Hepatic stellate cell (primary cell): Measurements from ENCODE around the gene LCA5.
"Not testable (repeated sequence)": the region's sequence is repeated elsewhere in the genome, so short reads cannot be mapped to it uniquely, and the experiment has no call there.

Experiments
- DNase-seq: peaks from one replicate; pipeline ENCODE4 v3.0.0; 2011; ENCODE audit warnings: low spot score

The LCA5 gene

GRCh38 chr6:79536954-79537747 is at the start of gene LCA5:
TSS of gene LCA5 (minus strand) at chr6:79537430. CDS start at chr6:79518894, 18,536 bp downstream.
- peak; percentile 96 for DNase-seq

GRCh38 chr6:79586548-79586947 is 49.3 kb upstream of the LCA5 start:
- DNase-seq, result no peak

GRCh38 chr6:79584332-79584731 is 47.1 kb upstream of the LCA5 start:
- DNase-seq, result no peak

- not testable (repeated sequence) for DNase-seq
Measured at GRCh38 chr6:79577926-79578325, 40.7 kb upstream of the LCA5 start.

GRCh38 chr6:79574630-79575225 is 37.5 kb upstream of the LCA5 start:
- peak; percentile 42 for DNase-seq

- DNase-seq, result no peak
Measured at GRCh38 chr6:79574174-79574573, 36.9 kb upstream of the LCA5 start.

- DNase-seq, result no peak
Measured at GRCh38 chr6:79571030-79571367, 33.8 kb upstream of the LCA5 start.

GRCh38 chr6:79570129-79571029 is 33.1 kb upstream of the LCA5 start:
- DNase-seq, result peak; percentile 25

- no peak for DNase-seq
Measured at GRCh38 chr6:79568996-79569395, 31.8 kb upstream of the LCA5 start.

GRCh38 chr6:79564636-79565035 is 27.4 kb upstream of the LCA5 start:
- DNase-seq, result no peak

GRCh38 chr6:79559706-79560105 is 22.5 kb upstream of the LCA5 start:
- no peak for DNase-seq

- DNase-seq, result no peak
Measured at GRCh38 chr6:79557673-79558467, 20.6 kb upstream of the LCA5 start.

- no peak for DNase-seq
Measured at GRCh38 chr6:79554305-79554704, 17.1 kb upstream of the LCA5 start.

- no peak for DNase-seq
Measured at GRCh38 chr6:79551401-79551800, 14.2 kb upstream of the LCA5 start.

GRCh38 chr6:79548304-79548703 is 11.1 kb upstream of the LCA5 start:
- DNase-seq, result no peak

- no peak for DNase-seq
Measured at GRCh38 chr6:79546186-79546585, 9.0 kb upstream of the LCA5 start.

GRCh38 chr6:79544939-79545450 is 7.8 kb upstream of the LCA5 start:
- peak; percentile 89 for DNase-seq

- DNase-seq, result no peak
Measured at GRCh38 chr6:79544299-79544927, 7.2 kb upstream of the LCA5 start.

GRCh38 chr6:79543886-79544285 is 6.7 kb upstream of the LCA5 start:
- DNase-seq, result no peak

GRCh38 chr6:79543411-79543810 is 6.2 kb upstream of the LCA5 start:
- no peak for DNase-seq
